ENCODE measurements around the gene CNOT3.
"Not testable (repeated sequence)": the region's sequence is repeated elsewhere in the genome, so short reads cannot be mapped to it uniquely, and the experiment has no call there.

Gene CNOT3

DNA sequence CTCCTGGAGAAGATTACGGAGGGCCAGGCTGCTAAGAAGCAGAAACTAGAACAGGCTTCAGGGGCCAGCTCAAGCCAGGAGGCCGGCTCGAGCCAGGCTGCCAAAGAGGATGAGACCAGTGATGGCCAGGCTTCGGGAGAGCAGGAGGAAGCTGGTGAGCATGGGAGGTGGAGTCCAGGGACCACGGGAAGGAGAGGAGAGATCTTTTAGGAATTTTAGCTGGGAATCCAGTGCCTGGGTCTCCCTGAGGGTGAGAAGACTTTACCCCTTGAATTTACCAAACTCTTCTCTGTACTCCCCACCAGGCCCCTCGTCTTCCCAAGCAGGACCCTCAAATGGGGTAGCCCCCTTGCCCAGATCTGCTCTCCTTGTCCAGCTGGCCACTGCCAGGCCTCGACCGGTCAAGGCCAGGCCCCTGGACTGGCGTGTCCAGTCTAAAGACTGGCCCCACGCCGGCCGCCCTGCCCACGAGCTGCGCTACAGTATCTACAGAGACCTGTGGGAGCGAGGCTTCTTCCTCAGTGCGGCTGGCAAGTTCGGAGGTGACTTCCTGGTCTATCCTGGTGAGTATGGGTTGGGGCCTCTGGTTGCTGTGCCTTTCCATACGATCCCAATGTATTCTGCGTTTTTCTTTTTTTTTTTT is 54.4 kb downstream of the CNOT3 start:
- DNase-seq (ENCODE audit: low spot score): no peak

- no peak for DNase-seq (ENCODE audit: low spot score)
These were observed 55.4 kb downstream of the CNOT3 start for GRCh38 chr19:54193011-54193410.

GRCh38 chr19:54194463-54194862 is 56.9 kb downstream of the CNOT3 start:
- not testable (repeated sequence) for DNase-seq (ENCODE audit: low spot score)

DNA sequence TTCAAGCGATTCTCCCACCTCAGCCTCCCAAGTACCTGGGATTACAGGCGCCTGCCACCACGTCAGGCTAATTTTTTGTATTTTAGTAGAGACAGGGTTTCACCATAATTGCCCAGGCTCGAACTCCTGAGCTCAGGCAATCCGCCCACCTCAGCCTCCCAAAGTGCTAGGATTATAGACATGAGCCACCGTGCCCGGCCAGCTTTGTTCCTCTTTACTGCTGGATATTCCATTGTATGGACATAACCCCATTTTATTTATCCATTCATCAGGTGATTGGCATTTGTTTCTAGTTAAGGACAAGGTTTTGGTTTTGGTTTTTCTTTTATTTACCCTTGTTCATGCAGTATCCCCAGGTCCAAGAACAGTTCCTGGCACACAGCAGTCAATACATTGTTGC is 59.0 kb downstream of the CNOT3 start:
- DNase-seq (ENCODE audit: low spot score): no peak

DNA sequence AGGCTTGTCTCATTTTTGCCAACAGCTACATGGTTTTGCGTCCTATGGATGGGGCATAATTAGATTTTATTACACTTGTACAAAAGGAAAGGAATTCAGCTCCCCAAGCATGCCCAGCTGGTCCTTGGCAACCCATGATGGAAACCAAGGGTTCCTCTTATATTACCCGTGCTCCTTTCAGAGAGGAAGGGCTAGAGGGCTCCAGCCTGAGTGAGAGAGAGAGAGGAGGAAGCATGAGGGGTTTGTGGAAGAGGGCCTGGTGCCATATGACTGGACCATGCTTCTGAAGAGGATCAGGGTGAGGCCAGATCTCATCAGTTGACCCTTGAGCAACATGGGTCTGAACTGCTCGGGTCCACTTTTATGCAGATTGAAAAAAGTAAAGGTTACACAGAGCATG is 59.6 kb downstream of the CNOT3 start:
- no peak for DNase-seq (ENCODE audit: low spot score)

GRCh38 chr19:54199401-54199800 is 61.8 kb downstream of the CNOT3 start:
- no peak for DNase-seq (ENCODE audit: low spot score)

DNA sequence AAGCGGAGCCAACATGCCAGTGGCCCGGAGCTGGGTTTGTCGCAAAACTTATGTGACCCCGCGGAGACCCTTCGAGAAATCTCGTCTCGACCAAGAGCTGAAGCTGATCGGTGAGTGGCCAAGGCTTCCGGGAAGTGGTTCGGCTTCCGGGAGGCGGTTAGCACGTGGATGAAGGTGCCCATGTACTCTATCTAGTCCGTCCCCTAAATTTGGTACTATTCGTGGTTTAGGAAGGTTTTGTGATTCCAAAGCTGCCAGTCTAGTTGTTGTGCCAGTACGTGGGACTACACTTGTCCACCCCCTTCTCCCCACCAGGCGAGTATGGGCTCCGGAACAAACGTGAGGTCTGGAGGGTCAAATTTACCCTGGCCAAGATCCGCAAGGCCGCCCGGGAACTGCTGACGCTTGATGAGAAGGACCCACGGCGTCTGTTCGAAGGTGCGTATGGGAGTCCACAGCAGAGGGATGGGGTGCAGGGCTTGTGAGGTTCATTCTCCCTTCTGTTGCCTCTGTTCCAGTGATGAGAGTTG is 63.7 kb downstream of the CNOT3 start:
- DNase-seq (ENCODE audit: low spot score): no peak

GRCh38 chr19:54201980-54202379 is 64.4 kb downstream of the CNOT3 start:
- DNase-seq (ENCODE audit: low spot score): no peak

GRCh38 chr19:54203151-54203611 is 65.6 kb downstream of the CNOT3 start:
- DNase-seq (ENCODE audit: low spot score): peak; percentile 39

GRCh38 chr19:54204767-54205468 is 67.4 kb downstream of the CNOT3 start:
- no peak for DNase-seq (ENCODE audit: low spot score)
